IMR-90 (cell line): ENCODE data around the gene ACAN. TPM values are rescaled to one million over a fixed set of nuclear protein-coding genes. Genes with fewer than 3 reads are reported as not detected.

Source experiments
- ATAC-seq: fragments of 200-7000 bp; cut with Tn5 transposase; 2 replicates; pipeline ENCODE4 v1.9.1; 2020; ENCODE audit warnings: low read depth, mild to moderate bottlenecking, moderate library complexity
- BruUV-seq: library from RNA; stranded (reverse); fragments of 400-500 nt; replicated peaks from 2 replicates; lab custom pipeline; 2021; lab: Mats Ljungman, UMichigan
- CTCF ChIA-PET: fragments of 300-600 bp; formaldehyde crosslinking; extraction: SDS; loops from one replicate; lab custom pipeline; 2021; ENCODE audit warnings: antibody characterized with exemption; lab: Yijun Ruan, JAX
- POLR2A ChIA-PET: fragments of 300-600 bp; sonication (Branson Sonifier 250); formaldehyde crosslinking; loops from one replicate; lab custom pipeline; 2022; ENCODE audit warnings: antibody characterized with exemption; ENCODE audit not compliant: unreplicated experiment; lab: Charles Lee
- DNase-seq: peaks from one replicate; pipeline ENCODE4 v3.0.0; 2013
- H2AFZ ChIP-seq: replicated peaks from 2 replicates; pipeline ENCODE3; 2013; ENCODE audit warnings: low read length, mild to moderate bottlenecking; ENCODE audit not compliant: poor library complexity
- H2AK5ac ChIP-seq: 2 replicates; pipeline ENCODE4 v1.6.1; 2013; ENCODE audit warnings: low read depth, low read length, inconsistent platforms
- H2AK9ac ChIP-seq: replicated peaks from 2 replicates; pipeline ENCODE3; 2013; ENCODE audit warnings: mild to moderate bottlenecking, low read depth, low read length, moderate library complexity; ENCODE audit not compliant: poor library complexity
- H2BK120ac ChIP-seq: 2 replicates; pipeline ENCODE4 v1.6.1; 2013; ENCODE audit warnings: low read depth, low read length, inconsistent platforms
- H2BK15ac ChIP-seq: 3 replicates; pipeline ENCODE4 v1.6.1; 2013; ENCODE audit warnings: low read depth, low read length, inconsistent platforms
- H2BK20ac ChIP-seq: 2 replicates; pipeline ENCODE4 v1.6.1; 2013; ENCODE audit warnings: low read depth, mild to moderate bottlenecking, inconsistent platforms, low read length, moderate library complexity
- H2BK5ac ChIP-seq: 2 replicates; pipeline ENCODE4 v1.6.1; 2013; ENCODE audit warnings: mild to moderate bottlenecking, low read depth, low read length, inconsistent platforms; ENCODE audit not compliant: poor library complexity, severe bottlenecking
- H3K14ac ChIP-seq: replicated peaks from 2 replicates; pipeline ENCODE4 v1.6.1; 2013; ENCODE audit warnings: low read depth, low read length, inconsistent platforms
- H3K18ac ChIP-seq: 2 replicates; pipeline ENCODE4 v1.6.1; 2013; ENCODE audit warnings: low read depth, low read length, control low read depth
- H3K23ac ChIP-seq: 2 replicates; pipeline ENCODE4 v1.6.1; 2013; ENCODE audit warnings: low read depth, low read length, inconsistent platforms
- H3K27ac ChIP-seq: 2 replicates; pipeline ENCODE4 v1.5.1; 2013; ENCODE audit warnings: mild to moderate bottlenecking, control low read depth, low read length; ENCODE audit not compliant: insufficient read depth
- H3K27me3 ChIP-seq: 2 replicates; pipeline ENCODE4 v1.6.1; 2013; ENCODE audit warnings: low read length; ENCODE audit not compliant: control insufficient read depth, insufficient read depth
- H3K36me3 ChIP-seq: 2 replicates; pipeline ENCODE4 v1.6.1; 2013; ENCODE audit warnings: low read length, mixed read lengths; ENCODE audit not compliant: control insufficient read depth, insufficient read depth
- H3K4ac ChIP-seq: 2 replicates; pipeline ENCODE4 v1.6.1; 2013; ENCODE audit warnings: low read depth, low read length, inconsistent platforms
- H3K4me1 ChIP-seq: 2 replicates; pipeline ENCODE4 v1.6.1; 2013; ENCODE audit warnings: low read length, mixed read lengths; ENCODE audit not compliant: control insufficient read depth, insufficient read depth
- H3K4me2 ChIP-seq: 2 replicates; pipeline ENCODE4 v1.6.1; 2013; ENCODE audit warnings: low read depth, mild to moderate bottlenecking, control low read depth, low read length, moderate library complexity
- H3K4me3 ChIP-seq: 2 replicates; pipeline ENCODE4 v1.5.1; 2013; ENCODE audit warnings: low read depth, mild to moderate bottlenecking, control low read depth, low read length, moderate library complexity; ENCODE audit not compliant: insufficient read depth
- H3K56ac ChIP-seq: 2 replicates; pipeline ENCODE4 v1.6.1; 2013; ENCODE audit warnings: low read length, inconsistent platforms; ENCODE audit not compliant: insufficient read depth; ENCODE audit errors: extremely low read depth
- H3K79me1 ChIP-seq, 2 experiments: 2 replicates each; pipeline ENCODE4 v1.6.1; 2013; ENCODE audit warnings: low read length in 2 of 2, inconsistent platforms in 1 of 2, low read depth in 1 of 2
- H3K9ac ChIP-seq: 2 replicates; pipeline ENCODE4 v1.6.1; 2013; ENCODE audit warnings: low read depth, low read length, control low read depth
- H3K9me1 ChIP-seq: 2 replicates; pipeline ENCODE4 v1.6.1; 2013; ENCODE audit warnings: low read length, inconsistent platforms; ENCODE audit not compliant: insufficient read depth
- H3K9me3 ChIP-seq: 2 replicates; pipeline ENCODE4 v1.6.1; 2013; ENCODE audit warnings: low read length; ENCODE audit not compliant: control insufficient read depth, insufficient read depth
- H4K20me1 ChIP-seq: 2 replicates; pipeline ENCODE4 v1.6.1; 2013; ENCODE audit warnings: low read length, inconsistent platforms; ENCODE audit not compliant: insufficient read depth
- H4K5ac ChIP-seq: 2 replicates; pipeline ENCODE4 v1.6.1; 2013; ENCODE audit warnings: mild to moderate bottlenecking, low read depth, low read length, control low read depth
- H4K8ac ChIP-seq, 2 experiments: 2 replicates each; pipeline ENCODE4 v1.6.1; 2013; ENCODE audit warnings: low read depth in 2 of 2, low read length in 2 of 2, control low read depth in 1 of 2, inconsistent platforms in 1 of 2
- H4K91ac ChIP-seq: 2 replicates; pipeline ENCODE4 v1.6.1; 2013; ENCODE audit warnings: low read depth, low read length, inconsistent platforms; ENCODE audit not compliant: insufficient read depth
- BHLHE40 ChIP-seq: fragments of 150-350 bp; IDR thresholded peaks from 2 replicates; pipeline ENCODE4 v1.6.1; 2016; ENCODE audit warnings: mild to moderate bottlenecking, low read depth, low read length
- CEBPB ChIP-seq: IDR thresholded peaks from 2 replicates; pipeline ENCODE4 v1.6.1; 2012; ENCODE audit warnings: low read depth, low read length, improper control_type of control experiment
- CHD1 ChIP-seq: IDR thresholded peaks from 2 replicates; pipeline ENCODE4 v1.6.1; 2012; ENCODE audit warnings: low read depth, low read length, improper control_type of control experiment
- CTCF ChIP-seq: conservative IDR thresholded peaks from 2 replicates; pipeline ENCODE4 v1.5.1; 2012; ENCODE audit warnings: mild to moderate bottlenecking, low read depth, low read length, improper control_type of control experiment
- ELK1 ChIP-seq: fragments of 150-350 bp; IDR thresholded peaks from 2 replicates; pipeline ENCODE4 v1.6.1; 2016; ENCODE audit warnings: low read depth, mild to moderate bottlenecking, low read length, moderate library complexity, borderline replicate concordance
- NFE2L2 ChIP-seq: fragments of 150-350 bp; IDR thresholded peaks from 2 replicates; pipeline ENCODE4 v1.6.1; 2016; ENCODE audit warnings: low read depth, mild to moderate bottlenecking, low read length
- POLR2A ChIP-seq: IDR thresholded peaks from 2 replicates; pipeline ENCODE4 v1.6.1; 2012; ENCODE audit warnings: mild to moderate bottlenecking, low read depth, low read length
- RFX5 ChIP-seq: IDR thresholded peaks from 2 replicates; pipeline ENCODE4 v1.8.0; 2012; ENCODE audit warnings: low read depth, mild to moderate bottlenecking, low read length, moderate library complexity
- SMC3 ChIP-seq: fragments of 150-350 bp; IDR thresholded peaks from 2 replicates; pipeline ENCODE4 v1.6.1; 2016; ENCODE audit warnings: low read depth, mild to moderate bottlenecking, antibody characterized with exemption, low read length, moderate library complexity
- WGBS, 2 experiments: methylation state at CpG; one replicate each; pipeline versions ENCODE4 v1.1.5 to v1.1.7; 2013; ENCODE audit warnings: missing lambda C conversion rate in 2 of 2; ENCODE audit not compliant: insufficient read length in 1 of 2; ENCODE audit errors: extremely low coverage in 2 of 2; 5-methylcytosine and 5-hydroxymethylcytosine counted together
- dilution Hi-C: fragments of 300-500 bp; cut with HindIII; formaldehyde crosslinking; loops from one replicate; pipeline ENCODE4 v1.14.3; 2018; ENCODE audit warnings: low sequenced_read_pairs; ENCODE audit not compliant: unreplicated experiment
- in situ Hi-C: fragments of 300-500 bp; cut with MboI; formaldehyde crosslinking; loops from 3 replicates; pipeline ENCODE4 v1.14.3; 2019; ENCODE audit warnings: low sequenced_read_pairs, inconsistent platforms, mixed read lengths
- intact Hi-C: fragments of 100-400 bp; cut with micrococcal nuclease; formaldehyde crosslinking; loops from 2 replicates; pipeline ENCODE4 v1.10.0; 2022
- polyA plus RNA-seq, 3 experiments: library from polyadenylated mRNA; depleted of rRNA; stranded (reverse); fragments of >200 nt; gene quantifications; 2 replicates each; pipeline ENCODE4 v1.2.3, GENCODE V29; 2012; ENCODE audit warnings: low replicate concordance in 1 of 3
- total RNA-seq: library from RNA; depleted of rRNA; stranded (reverse); fragments of >200 nt; gene quantifications from 2 replicates; pipeline ENCODE4 v1.2.3, GENCODE V29; 2012

The ACAN gene
- total and polyA plus RNA-seq, 2 of the 4 experiments (the other 2 are of a cell fraction), result 0.54 to 0.96 TPM

- H3K27me3 ChIP-seq, result peaks cover 2% of the 10 kb centered on the region
- H3K4me3 ChIP-seq, result no peak overlapping the region
- no peak overlapping the region for H3K4ac ChIP-seq
- peak overlapping the region; percentile 72 for H2AFZ ChIP-seq
- in situ Hi-C loops (loop anchor here (25.0 kb wide), 2 partner anchors 178 to 353 kb away; no protein-coding TSS in a partner anchor), dilution Hi-C loops (no loop called here), intact Hi-C loops (no loop called here)
- H4K5ac ChIP-seq, result no peak overlapping the region
- H3K27ac ChIP-seq, result no peak overlapping the region
- H2BK5ac ChIP-seq, result no peak overlapping the region
- no peak overlapping the region for H4K91ac ChIP-seq
- no peak overlapping the region for H2BK15ac ChIP-seq
- CTCF ChIA-PET, result interaction anchor here (0.6 kb wide), 1 partner anchor 117 kb away, joined by 4 read pairs; no protein-coding TSS in a partner anchor
- no peak overlapping the region for H3K9ac ChIP-seq
- WGBS, 2 experiments, result 84% methylated on average over 5 of the region's 16 CpGs; no CpG with 5 or more reads in 1 of the 2 experiments
- no peak overlapping the region for H3K14ac ChIP-seq
- no peak for ATAC-seq
- H3K56ac ChIP-seq, result no peak overlapping the region
- TF ChIP-seq ELK1, result no peak
- TF ChIP-seq POLR2A, result no peak
- TF ChIP-seq NFE2L2, result no peak
- no peak for TF ChIP-seq BHLHE40
- no peak for TF ChIP-seq RFX5
- no peak for TF ChIP-seq CHD1
- no peak for TF ChIP-seq CTCF
- TF ChIP-seq CEBPB, result no peak
- TF ChIP-seq SMC3, result no peak
- H4K20me1 ChIP-seq, result no peaks in the 10 kb centered on the region
- H3K23ac ChIP-seq, result no peak overlapping the region
- no peaks in the 10 kb centered on the region for H3K4me1 ChIP-seq
- no TSS peak for BruUV-seq
- H2AK9ac ChIP-seq, result no peak overlapping the region
- no peak for DNase-seq
- no peak overlapping the region for H4K8ac ChIP-seq
- no peak overlapping the region for H2AK5ac ChIP-seq
- POLR2A ChIA-PET, result interaction anchor here (0.7 kb wide), 1 partner anchor 18 kb away, joined by 3 read pairs; no protein-coding TSS in a partner anchor
- no peaks in the 10 kb centered on the region for H3K9me3 ChIP-seq
- H2BK120ac ChIP-seq, result no peak overlapping the region
- no peaks in the 10 kb centered on the region for H3K79me1 ChIP-seq
- H2BK20ac ChIP-seq, result no peak overlapping the region
- H3K18ac ChIP-seq, result no peak overlapping the region
- no peak overlapping the region for H3K4me2 ChIP-seq
- H3K36me3 ChIP-seq, result no peaks in the 10 kb centered on the region
- H3K9me1 ChIP-seq, result no peaks in the 10 kb centered on the region
Measured at GRCh38 chr15:88839961-88840360, 36.7 kb downstream of the ACAN start.
